HG02981 (cell line): ENCODE measurements around the gene FAIM2.
"Not testable (repeated sequence)": the region's sequence is repeated elsewhere in the genome, so short reads cannot be mapped to it uniquely, and the experiment has no call there.

ENCODE experiments used
- ATAC-seq: cut with Tn5 transposase; IDR thresholded peaks from one replicate; pipeline ENCODE4 v1.9.1; 2021; ENCODE audit warnings: mild to moderate bottlenecking, moderate library complexity; ENCODE audit not compliant: unreplicated experiment

FAIM2 gene

DNA sequence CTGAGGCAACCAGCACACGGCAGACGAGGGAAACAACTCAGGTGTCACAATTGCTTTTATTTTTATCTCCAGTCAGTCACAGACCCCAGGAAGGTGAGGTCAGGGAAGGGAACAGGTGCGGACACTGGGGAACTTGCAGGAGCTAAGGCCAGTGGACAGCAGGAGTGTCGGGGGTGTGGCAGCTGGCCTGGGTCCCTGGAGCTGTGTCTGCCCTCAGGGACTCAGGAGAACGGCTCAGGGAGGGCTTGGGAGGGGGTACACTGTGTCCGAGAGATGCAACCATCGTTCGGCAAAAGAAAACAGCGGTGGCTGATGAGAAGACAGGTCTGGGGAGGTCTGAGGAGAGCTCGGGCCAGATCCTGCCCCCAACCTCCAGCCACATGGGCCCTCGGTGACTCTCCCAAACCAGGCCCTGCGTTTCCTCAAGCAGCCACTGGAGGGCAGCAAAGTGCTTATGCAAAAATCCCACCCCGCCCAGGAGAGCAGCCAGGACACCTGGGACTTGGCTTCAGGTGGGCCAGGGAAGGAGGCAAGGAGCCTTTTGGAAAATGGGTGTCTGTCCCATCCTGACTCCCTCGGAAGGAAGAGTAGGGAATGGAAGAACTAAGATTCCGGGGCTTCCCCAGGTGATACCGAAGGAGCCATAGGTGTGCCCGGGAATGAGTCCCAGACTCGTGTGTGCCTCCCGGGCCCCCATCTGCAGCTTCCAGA, 36.7 kb downstream of the FAIM2 start:
- ATAC-seq: no peak

DNA sequence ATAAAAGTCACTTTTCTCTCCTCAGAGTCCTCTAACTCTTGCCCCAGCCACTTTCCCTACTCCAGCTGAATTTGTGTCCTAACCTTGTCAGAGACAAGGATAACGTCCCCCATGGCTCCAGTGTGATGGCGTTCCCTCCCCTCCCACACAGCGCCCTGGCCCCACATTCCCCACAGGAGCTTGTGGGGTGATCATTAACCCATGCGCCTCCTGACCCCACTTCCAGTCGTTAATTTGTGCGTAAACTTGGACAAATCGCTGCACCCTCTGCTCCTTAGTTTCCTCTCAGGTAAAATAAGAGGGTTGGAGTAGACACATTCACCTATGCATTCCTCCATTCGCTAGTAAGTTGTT, 37.9 kb downstream of the FAIM2 start:
- no peak for ATAC-seq

DNA sequence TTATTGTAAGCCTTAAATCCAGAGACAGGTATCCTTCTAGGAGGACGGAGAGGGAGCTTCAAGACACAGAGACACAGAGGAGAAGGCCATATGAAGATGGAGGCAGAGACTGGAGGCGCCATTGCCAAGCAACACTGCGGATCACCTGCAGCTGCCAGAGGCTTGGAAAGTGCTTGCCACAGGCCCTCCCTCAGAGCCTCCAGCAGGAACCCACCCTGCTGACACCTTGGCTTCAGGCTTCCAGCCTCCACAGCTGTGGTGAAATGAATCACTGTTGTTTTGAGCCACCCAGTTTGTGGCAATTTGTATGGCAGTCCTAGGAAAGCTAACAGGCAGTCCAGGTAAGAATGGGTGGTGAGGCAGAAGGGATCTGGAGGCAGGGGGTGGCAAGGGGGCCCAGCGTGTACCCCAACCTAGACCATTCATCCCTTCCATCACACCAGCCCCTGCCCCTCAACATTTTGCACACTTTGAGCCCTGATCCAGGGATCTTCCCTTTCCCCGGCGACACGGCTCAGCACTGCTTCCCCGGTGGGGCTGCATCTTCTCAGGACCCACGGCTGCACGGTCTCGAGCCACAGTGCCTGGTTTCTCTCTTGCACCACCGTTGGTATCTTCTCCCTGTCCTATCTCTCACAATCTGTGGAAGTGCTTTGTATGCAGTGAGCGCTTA, 38.5 kb downstream of the FAIM2 start:
- no peak for ATAC-seq

DNA sequence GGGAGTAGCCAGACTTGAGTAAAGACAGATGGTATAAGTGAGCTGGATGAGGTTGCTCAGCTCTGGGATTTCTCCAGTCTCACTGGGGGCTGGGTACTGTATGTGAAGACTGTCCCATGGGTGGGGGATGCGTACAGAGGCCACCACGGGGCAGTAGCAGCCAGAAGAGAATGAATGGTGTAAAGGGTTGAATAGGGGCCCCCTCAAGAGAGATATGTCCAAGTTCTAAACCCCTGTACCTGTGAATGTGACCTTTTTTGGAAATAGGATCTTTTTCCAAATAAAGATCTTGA, 39.0 kb downstream of the FAIM2 start:
- ATAC-seq: no peak

DNA sequence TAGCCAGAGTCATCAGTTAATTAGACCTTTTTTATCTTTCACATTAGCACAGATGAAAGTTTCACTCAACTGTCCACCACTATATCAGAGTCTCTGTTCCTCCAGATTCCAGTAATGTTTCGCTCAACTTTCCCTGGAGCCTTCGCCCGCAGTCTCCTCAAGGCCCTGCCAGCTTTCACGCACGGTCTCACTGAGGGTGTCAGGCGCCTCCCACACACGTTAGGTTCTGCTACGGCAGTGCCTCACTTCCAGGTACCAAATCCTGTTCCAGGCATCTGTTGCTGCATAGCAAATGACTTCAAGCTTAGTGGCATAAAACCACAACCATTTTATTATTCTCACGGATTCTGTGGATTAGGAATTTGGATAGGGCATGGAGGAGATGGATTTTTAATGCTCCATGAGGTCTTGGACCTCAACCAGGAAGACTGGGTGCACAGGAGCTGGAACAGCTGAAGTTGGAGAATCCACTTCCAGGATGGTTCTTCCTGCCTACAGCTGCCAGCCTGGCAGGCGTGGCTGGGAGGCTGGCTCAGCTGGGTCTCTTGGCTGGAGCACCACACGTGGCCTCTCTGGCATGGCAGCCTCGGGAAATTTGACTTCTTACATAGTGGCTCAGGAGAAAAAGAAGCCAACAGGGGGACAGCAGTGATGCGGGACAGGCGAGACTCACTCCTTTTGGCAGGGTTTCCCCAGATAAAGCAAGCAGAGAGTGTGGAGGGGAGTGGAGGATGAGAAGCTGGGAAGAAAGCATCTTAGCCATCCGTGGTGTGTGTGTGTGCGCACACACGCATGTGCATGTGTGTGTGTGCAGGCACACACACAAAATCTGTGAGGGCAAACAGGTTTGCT, 39.5 kb downstream of the FAIM2 start:
- no peak for ATAC-seq

DNA sequence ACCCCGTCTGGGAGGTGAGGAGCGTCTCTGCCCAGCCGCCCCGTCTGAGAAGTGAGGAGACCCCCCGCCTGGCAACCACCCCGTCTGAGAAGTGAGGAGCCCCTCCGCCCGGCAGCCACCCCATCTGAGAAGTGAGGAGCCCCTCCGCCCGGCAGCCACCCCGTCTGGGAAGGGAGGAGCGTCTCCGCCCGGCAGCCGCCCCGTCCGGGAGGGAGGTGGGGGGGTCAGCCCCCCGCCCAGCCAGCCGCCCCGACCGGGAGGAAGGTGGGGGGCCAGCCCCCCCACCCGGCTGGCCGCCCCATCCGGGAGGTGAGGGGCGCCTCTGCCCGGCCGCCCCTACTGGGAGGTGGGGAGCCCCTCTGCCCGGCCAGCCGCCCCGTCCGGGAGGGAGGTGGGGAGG, 42.8 kb downstream of the FAIM2 start:
- ATAC-seq: not testable (repeated sequence)

DNA sequence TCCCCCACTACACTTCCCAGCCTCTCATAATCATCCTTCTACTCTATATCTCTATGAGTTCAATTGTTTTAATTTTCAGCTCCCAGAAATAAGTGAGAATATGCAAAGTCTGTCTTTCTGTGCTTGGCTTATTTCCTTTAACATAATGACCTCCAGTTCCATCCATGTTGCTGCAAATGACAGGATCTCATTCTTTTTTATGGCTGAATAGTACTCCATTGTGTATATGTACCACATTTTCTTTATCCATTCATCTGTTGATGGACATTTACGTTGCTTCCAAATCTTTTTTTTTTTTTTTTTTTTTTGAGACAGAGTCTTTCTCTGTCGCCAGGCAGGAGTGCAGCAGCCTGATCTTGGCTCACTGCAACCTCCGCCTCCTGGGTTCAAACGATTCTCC, 47.8 kb downstream of the FAIM2 start:
- ATAC-seq: not testable (repeated sequence)

DNA sequence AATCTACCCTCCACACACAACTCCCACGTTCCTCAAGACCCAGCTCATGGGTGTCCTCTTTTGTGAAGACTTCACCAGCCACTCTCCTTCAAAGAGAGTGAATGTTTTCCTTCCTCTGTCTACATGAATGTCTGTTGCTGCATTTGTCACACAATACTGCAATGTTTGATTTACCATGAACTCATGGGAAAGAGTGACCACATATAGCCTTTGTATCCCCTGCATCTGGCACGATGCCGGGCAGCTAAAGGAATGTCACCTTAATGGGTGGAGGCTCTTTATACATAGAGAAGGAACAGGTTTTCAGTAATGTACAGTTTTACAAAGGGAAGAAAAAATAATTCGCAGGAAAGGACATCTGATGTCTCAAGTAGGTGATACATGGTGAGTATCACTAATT, 48.7 kb downstream of the FAIM2 start:
- no peak for ATAC-seq

DNA sequence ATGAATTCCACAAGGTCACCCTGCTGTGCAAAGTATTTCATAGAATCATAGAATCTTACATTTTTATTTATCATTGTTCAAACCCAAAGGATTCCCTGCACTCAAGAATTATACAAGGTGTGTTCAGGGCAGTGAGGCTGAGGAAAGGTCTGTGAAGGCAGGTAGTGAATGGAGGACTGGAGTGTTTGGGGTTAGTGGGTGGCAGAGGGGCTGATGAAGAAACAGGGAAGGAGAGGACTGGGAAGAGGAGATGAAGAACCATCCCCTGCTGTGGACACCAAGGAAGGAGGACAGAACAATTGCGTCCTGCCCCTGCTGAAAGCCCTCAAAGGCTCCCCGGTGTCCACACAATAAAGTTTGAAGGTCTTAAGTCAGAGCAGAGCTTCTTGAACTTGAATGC, 50.0 kb downstream of the FAIM2 start:
- no peak for ATAC-seq

DNA sequence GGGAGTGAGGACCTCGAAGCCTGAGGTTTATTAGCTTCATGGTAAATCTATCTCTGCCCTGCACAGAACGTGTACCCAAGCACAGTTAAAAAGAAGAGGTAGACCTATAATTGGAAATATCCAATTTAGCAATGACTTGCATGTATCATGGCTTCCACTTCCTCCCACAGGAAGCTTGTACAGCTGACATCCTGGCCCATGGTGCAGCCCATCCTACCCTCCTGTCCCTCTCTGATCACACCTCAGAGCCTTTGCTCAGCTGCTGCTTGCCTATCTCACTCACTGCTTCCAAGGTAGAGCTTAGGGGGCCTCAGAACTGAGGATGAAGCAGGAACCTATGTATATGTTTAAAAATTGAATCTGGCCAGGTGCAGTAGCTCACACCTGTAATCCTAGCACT, 56.5 kb downstream of the FAIM2 start:
- ATAC-seq: no peak

DNA sequence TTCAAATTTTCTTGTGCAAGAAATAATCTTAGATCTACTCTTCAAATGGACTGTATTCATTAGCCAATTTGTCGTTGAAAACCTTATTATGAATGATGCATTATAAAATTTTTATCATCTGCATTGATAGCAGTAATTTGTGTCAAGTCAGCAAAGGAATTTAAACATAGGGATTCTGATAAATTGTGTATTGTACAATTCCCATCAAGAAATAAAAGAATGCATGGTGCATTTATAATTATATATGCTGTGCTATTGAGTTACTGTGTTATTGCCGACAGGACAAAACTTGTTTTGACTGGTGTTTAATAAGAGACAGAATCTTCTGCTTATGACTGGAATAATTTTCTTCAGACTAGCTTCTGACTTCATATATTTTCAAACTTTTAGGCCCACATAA, 57.7 kb downstream of the FAIM2 start:
- ATAC-seq: no peak

DNA sequence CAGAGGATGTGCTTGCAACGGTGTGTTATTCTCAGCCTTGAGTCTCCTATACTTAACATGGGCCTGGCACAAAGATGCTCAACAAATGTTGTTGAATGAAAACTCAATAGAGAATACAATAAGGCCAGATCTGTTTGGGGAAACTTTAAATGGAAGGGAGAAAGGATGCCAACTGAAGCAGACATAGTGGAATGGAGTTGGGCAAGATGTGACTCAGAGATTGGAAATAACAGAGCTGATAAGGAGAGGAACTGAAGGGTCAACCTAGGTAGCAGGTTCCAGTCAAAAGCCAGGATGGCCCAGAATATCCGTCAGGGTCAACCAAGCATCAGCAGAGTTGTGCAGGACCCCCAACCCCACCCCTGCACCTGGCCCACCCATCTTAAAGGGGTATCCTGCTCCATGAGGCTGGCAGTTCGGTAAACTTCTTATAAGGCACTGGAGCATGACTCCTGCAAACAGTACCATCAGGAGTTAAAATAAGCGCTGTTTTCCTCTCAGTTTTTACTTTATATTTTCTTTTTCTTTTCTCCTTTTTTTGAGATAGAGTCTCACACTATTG, 59.7 kb downstream of the FAIM2 start:
- ATAC-seq: no peak

DNA sequence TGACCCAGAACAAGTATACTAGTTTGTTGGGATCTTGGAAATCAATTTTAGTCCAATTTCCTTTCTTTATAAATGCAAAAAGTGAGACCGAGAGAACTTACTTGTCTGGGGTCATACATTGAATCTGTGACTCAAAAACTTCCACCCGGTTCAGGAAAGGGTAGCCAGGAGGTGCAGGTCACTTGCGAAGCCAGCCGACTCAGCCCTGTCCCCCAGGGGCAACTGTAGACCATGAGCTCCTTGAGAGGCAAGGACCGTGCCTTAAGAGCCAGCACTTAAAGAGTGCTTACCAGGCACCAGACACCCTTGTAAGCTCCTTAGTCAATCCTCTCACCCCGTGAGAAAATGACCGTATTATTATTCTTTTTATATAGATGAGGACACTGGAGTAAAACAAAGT, 60.3 kb downstream of the FAIM2 start:
- ATAC-seq: no peak

DNA sequence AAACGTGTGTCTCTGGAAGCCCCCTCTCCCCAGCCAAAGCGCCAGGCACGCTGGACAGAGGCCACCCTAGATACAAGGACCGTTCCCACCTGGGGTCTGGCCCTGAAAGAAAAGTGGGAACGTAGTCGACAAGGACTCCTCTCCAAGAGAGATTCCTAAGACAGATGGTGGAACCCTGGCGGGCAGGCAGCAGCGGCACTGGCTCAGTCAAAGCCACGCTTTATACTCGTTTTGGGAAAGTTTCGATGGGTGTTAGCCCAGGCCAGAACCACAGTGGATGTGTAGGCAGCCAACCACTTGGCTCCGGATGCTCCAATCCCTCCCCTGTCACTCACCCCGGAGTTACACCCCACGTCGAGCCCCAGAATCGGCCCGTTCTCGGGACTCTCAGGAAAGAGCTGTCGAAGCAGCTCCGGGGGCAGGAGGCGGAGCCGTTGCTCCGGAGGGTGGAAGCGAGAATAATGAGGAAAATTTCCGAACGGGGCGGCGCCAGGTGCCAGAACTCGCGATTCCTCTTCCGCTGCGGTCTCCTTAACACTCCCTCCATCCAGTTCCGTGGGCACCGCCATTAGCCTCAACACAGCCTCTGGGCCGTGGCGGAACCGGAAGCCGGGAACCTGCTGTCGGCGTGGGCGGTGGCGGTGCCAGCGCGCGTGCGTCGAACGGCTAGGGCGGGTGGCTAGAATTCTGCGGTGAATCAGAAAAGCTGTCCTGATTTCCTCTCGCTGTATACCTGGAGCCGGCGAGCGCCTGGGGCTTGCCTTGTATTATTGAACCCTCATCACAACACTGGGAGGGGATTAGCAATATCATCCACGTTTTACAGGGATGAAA, 61.0 kb downstream of the FAIM2 start, which contains the start of gene BCDIN3D:
Gene BCDIN3D (minus strand): TSS at position 588 of the 834 bp plus-strand sequence. CDS start 19 bp downstream, at position 569.
- peak; percentile 84 for ATAC-seq

DNA sequence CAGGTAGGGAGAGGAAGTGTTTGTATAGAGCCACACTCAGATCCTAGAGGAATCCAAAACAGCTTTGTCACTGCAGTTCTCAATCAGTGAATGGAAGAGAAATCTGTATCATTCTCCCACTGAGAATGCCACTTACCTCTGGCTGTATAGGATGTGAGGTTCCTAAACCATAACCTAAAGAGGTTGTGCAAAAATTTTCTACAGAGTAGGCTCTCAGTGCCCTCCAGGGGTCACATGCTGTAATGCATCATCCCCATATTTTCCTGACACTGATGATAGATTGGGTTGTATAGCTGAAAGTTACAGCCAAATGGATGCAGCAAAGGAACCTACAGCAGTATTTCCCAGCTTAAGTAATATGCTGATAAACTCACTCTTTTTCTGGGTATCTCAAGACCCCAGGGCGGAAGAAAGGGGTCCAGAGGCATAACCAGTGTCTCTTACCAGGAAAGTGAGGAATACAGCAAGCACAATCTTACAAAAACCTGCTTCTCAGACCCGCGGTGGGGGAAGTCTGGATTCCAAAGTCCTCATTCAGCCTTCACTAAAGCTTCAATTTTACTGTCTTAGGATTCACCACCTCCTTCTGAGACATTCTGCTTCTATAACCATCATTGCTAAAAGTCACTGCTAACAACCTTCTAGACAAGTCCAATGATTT, 64.6 kb downstream of the FAIM2 start:
- no peak for ATAC-seq

DNA sequence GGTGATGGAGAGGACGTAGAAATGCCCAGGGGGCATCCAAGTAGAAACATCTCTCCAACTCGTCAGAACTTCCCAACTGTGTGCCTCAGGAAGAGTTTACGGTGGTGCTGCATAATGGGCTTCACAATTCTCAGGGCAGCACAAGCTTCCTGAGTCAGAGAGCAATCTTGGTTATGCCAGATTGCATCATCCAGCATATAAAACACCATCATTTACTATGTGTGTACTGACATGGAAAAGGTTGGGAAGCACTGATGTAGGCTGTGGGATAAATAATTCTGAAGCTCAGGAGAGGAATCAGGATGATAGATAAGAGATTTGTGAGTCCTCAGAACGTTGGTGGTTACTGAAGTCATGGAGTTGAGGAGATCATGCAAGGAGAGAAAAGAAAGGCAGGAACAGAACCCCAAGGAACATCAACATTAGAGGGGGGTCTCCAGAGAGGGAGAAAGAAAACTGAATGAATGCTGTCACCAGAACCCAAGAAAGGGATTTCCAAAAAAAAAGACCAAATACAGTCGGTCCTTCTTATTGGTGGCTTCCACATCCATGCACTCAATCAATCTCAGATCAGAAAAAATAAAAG, 70.8 kb downstream of the FAIM2 start:
- ATAC-seq: no peak

DNA sequence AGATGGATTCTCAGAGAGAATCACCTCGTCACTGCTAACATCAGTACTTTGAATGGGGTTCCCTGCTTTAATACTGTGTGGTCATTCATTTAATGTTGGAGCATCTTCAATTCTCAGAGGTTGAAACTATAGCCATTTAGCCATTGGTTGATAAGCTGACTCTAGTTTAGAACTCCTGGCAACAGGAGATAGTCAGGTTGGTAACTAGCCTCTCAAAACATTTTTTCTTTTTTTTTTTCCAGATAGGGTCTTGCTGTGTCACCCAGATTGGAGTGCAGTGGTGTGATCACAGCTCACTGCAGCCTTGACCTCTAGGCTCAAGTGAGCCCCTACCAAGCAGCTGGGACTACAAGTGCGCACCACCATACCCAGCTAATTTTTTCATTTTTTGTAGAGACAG, 72.0 kb downstream of the FAIM2 start:
- no peak for ATAC-seq

DNA sequence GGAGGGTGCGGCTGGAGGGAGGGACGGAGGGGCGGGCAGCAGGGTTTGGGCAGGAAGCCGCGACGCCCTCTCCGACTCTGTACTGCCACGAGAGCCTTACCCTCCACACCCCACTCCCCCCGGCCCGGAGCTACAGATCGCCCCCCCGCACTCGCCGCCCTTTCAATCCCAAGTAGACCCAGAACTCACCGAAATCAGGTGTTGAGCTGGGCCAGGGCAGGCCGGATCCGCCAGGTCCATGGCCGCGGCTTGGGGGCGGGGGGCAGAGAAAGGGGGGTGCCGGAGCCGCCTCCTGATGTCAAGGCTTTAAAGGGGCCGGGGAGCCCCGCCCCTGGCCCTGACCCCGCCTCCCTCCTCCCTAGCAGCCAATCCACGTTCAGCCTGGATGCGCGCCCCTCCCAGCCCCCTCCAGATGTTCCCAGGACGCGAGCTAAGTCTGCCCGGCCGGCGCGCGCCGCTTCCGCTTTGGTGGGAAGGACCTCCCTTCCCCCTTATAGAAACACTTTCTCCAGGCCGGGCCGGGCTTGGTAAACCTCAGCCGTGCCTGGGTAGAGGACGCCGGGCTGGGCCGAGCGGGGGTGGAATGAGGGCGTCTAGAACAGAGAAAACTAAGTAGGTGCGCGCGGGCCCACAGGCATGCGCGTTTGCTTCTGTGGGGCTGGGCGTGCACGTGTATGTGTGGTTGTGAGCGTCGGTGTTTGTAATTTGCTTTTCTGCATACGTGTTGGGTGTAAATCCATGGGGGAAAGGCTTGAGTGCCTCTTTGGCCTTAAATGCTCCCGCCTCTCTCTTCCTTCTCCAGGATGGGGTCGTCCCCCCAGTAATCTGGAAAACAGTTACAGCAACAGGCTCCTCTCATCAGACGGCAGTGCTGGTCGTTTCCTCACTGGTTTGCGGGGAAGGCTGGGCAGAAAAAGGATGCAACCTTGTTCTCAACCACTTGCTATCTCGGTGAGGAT, 75.3 kb downstream of the FAIM2 start, which contains the start of gene NCKAP5L:
Gene NCKAP5L (minus strand): TSS at position 281 of the 959 bp plus-strand sequence. CDS start 24,369 bp downstream, outside the sequence.
- ATAC-seq: peak; percentile 84
